Upper lobe of left lung (tissue), 4 donors: Measurements from ENCODE around the gene TMEM169.

ENCODE experiments used
- EP300 ChIP-seq, 4 donors: sonication (generic); formaldehyde crosslinking; IDR thresholded peaks; one replicate each; pipeline ENCODE4 v1.5.1; 2017; ENCODE audit warnings: antibody characterized with exemption in 4 of 4, control low read depth in 2 of 4
- POLR2A ChIP-seq, 4 donors: fragments of 450-650 bp; IDR thresholded peaks; one replicate each; pipeline ENCODE4 v1.5.1; 2016 to 2017; ENCODE audit warnings: antibody characterized with exemption in 4 of 4, mild to moderate bottlenecking in 2 of 4
- POLR2AphosphoS5 ChIP-seq, 2 donors: sonication (generic); formaldehyde crosslinking; IDR thresholded peaks; one replicate each; pipeline ENCODE4 v1.5.1; 2017; ENCODE audit warnings: antibody characterized with exemption in 2 of 2
- TF ChIP-seq, protein P1 (sequence below), 6 experiments: fragments of 450-650 bp in 4 of 6; fragments of 200-600 bp in 2 of 6; sonication (generic) in 2 of 6; IDR thresholded peaks; one replicate each; pipeline ENCODE4 v1.5.1; 2016 to 2019; ENCODE audit warnings: antibody characterized with exemption in 6 of 6

DNA sequence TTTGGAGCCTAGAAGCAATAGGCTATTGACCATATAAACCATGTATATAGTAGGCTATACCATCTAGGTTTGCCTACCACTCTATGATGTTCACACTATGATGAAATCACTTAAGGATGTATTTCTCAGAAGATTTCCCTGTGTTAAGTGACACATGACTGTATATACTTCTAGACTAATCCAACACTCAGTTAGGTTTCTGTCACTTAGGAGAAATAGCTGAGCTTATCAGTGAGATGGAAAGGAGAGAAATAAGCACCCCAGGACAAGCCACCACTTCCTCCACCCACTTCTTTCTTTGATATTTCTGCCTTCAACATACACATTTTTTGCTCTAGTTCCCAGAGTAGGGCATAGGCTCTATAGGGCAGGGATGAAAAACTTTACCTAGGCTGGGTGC, 7.9 kb upstream of the TMEM169 start:
- TF ChIP-seq, protein P1, sequence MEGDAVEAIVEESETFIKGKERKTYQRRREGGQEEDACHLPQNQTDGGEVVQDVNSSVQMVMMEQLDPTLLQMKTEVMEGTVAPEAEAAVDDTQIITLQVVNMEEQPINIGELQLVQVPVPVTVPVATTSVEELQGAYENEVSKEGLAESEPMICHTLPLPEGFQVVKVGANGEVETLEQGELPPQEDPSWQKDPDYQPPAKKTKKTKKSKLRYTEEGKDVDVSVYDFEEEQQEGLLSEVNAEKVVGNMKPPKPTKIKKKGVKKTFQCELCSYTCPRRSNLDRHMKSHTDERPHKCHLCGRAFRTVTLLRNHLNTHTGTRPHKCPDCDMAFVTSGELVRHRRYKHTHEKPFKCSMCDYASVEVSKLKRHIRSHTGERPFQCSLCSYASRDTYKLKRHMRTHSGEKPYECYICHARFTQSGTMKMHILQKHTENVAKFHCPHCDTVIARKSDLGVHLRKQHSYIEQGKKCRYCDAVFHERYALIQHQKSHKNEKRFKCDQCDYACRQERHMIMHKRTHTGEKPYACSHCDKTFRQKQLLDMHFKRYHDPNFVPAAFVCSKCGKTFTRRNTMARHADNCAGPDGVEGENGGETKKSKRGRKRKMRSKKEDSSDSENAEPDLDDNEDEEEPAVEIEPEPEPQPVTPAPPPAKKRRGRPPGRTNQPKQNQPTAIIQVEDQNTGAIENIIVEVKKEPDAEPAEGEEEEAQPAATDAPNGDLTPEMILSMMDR (IDR thresholded peaks at IDR 0.05): no peak
- TF ChIP-seq POLR2A (IDR thresholded peaks at IDR 0.05) (no peak), EP300 (IDR thresholded peaks at IDR 0.05) (no peak), POLR2AphosphoS5 (IDR thresholded peaks at IDR 0.05) (no peak)
